ENCODE measurements around the gene CRMP1.

CRMP1 gene

DNA sequence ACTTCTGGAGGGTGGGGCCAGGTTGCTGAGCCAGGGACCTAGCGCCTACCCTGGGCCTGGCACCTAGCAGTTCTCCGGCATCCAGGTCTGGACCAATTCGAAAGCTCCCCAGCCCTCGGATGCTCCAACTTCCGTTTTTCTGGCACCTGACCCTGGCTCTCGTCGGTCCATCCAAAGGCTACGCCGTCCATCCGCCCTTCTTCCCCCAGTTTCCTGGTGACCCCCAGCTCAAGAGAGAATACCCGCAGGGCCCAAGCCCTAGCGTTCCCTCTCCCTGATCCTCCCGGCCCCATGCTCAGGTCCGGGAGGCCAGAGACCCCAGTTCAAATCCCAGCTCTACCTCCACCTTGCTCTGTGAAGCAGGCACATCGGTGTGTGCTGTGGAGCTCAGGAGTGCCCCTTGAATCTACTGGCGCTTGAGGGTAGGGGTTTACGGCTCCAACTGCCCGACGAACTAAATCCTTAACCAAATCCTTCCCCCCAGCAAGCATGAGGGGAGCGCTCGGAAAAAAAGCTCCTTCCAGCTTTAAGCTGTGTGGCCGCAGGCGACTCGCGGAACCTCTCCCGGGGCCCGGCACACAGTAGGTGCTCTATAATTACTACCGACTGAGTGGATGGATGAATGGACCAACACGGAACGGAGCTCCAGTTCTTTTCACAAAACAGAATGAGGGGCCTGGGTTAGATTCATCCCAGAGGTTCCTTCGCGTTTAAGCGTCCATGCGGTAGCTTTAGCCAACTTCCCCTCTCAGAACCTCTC lies 1.1 kb downstream of the CRMP1 start:
- no peak overlapping the region for H3K4me3 ChIP-seq (ENCODE audit: low read depth, low read length)
- no peak for DNase-seq (ENCODE audit: low read depth)

DNA sequence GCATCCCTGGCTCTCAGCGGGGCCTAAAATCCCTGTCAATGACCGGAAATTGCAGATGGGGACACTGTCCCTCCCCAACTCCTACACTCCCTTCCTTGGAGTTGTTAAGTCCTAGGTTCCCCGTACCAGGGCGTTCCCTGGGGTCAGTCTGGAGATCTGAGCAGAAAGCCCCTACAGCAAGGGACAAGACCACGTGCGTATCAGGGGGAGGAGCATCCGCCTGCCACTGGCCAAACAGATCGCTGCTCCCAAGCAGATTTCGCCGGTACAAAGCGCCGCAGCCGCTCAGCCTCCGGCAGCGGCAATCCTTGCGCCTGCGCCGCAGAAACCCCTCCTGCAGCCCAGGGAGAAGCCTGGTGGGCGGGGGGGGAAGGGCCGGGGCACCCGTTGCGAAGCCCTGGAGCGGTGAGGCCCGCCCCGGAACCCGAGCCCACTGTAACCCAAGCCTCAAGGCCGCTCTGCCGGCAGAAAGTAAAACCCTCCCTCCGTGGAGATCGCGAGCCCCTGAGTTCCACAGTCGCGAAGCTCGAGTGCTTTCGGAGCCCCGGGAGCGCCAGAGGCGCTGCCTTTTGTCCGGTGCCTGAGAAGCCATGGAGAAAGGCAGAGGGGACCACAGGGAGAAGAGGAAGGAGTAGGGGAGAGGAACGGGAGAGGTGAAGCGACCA lies 2.7 kb downstream of the CRMP1 start:
- peak overlapping the region; percentile 7 for H3K4me3 ChIP-seq (ENCODE audit: low read depth, low read length)
- DNase-seq (ENCODE audit: low read depth): no peak

DNA sequence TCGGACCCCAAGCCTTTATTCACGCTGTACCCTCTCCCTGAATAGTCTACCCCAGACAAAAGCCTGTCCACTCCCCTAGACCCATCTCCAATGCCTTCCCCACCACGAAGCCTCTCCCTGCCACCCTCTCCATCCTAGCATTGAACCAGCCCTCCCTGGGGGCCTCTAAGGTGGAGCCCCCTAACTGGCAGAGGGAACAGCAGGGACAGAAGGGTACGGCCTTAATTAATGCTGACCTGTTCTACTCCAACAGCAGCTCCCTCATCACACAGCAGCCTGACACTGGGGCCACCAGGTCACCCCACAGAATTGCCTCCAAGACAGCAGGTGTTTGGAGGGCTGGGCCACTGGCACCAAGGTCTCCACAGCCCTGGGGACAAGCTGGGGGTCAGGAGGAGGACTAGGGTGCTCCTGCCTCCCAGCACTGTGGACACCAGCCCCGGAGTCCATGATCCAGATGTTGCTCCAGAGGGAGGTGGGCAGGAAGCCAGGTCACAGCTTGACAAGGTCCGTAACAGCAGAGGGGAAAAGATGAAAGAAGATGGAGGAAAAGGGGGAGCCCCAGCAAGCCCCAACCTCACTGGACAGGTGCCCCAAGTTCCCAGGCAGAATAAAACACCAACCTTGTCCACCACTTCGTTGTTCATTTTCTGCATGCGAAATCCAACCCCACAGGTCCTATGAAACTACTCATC lies 3.7 kb downstream of the CRMP1 start:
- DNase-seq (ENCODE audit: low read depth): no peak
- H3K4me3 ChIP-seq (ENCODE audit: low read depth, low read length): no peak overlapping the region

DNA sequence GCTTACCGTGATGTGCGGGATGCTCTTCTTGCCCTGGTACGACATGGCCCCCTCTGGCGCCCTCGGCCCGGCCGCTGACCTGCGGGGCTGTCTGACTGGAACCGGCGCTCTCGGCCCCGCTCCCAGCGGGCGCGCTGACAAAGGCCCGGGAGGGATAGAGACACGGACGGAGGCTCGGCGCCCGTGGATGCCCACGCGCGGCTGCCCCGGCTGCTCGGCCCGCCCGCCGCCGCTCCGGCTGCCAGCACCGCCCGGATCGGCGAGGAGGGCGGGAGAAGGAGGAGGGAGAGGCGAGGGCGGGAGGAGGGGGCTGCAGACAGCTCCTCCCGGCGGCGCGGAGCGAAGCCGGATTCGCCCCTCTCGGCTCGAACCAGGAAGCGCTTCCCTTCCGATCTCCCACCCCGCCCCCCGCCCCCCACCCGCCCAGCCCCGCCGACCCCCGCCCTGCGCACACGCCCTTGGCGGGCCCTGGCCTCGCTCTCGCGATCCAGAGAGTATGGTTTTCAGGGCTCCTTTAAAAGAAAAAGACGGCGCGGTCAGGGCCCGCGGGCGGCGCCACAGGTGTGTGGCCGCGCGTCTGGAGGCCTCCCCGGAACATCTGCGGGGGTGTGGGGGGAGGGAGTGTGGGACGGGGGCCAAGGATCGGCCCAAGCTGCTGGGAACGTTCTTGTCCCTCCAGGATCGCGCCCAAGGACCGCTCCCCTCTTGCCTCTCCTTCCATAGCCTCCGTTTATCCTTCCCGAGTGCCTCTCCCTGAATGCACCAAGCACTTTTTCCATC lies 4.5 kb downstream of the CRMP1 start:
- no peak for DNase-seq (ENCODE audit: low read depth)
- H3K4me3 ChIP-seq (ENCODE audit: low read depth, low read length): peak overlapping the region; percentile 43

DNA sequence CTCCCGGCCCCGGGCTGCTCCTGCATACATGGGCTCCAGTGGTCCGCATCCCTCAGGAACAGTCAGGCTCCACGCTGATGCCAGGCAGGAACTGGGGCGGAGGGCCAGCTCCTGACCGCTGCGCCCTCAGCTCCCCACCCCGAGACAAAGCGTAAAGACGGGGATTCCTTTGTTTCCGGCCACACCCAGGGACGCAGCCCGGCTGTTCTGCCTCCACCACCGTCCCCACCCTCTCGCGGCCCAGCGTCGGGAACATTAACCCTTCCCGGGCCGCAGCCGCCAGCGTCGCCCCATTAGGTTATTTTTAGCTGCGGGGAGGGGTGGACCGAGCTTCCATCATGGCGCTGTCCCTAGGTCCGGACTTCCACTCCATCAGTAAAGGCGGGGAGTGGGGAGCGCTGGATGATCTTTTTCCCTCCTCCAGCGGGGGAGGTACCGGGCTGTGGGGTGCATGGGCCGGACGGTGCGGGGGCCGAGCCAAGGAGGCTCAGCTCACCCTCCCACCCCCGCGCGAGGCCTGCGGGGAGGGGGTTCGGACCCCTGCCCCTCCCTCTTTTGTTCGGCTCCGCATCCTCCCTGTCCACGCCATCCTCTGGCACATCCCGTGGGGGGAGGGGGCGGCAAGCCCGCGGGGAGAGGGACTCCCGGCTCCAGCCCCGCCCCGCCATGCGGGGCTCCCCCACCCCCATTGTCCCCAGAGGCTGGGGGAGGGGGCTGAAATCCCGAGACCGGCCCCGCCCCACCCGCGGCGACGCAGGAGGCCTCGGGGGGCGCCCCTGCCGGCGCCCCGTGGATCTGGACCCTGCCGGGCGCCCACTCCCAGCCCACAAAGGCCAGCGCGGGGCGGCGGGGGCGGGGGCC lies 5.3 kb downstream of the CRMP1 start:
- H3K4me3 ChIP-seq (ENCODE audit: low read depth, low read length): peak overlapping the region; percentile 43
- DNase-seq (ENCODE audit: low read depth): no peak

DNA sequence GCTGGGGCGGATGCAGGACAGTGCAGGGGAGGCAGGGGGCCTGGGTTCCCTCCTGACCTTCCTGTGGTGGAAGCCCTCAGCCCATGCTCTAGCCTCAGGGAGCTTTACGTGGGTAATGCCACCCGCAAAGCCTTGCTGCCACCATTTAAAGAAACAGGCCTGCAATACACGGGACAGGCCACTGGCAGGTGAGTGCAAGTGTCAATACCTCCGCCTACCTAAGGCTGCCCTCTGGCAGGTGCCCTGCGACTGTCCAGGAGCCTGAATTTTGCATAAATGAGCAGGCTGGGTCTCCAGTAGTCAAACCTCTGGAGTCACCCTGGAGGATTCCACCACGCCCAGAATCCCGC lies 5.9 kb downstream of the CRMP1 start:
- peak overlapping the region; percentile 43 for H3K4me3 ChIP-seq (ENCODE audit: low read depth, low read length)
- no peak for DNase-seq (ENCODE audit: low read depth)

DNA sequence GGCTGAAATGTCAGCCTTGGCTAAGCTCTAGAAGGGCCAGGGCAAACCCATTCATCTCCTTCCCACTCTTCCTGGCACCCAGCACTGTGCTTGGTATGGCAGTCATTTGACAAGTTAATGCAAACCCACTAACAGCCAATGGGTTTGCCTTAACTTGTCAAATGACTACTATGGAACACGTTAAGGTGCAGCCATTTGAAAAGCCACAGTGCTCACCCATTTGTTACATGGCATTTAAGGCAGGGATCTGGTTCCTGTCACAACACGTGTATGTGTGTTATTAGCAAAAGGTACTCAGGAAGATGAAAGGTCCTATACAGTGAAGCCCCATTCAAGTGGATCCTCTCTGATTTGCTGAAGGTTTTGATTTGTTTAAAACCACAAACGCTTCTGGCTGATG lies 7.2 kb downstream of the CRMP1 start:
- no peak for DNase-seq (ENCODE audit: low read depth)
- H3K4me3 ChIP-seq (ENCODE audit: low read depth, low read length): no peak overlapping the region

DNA sequence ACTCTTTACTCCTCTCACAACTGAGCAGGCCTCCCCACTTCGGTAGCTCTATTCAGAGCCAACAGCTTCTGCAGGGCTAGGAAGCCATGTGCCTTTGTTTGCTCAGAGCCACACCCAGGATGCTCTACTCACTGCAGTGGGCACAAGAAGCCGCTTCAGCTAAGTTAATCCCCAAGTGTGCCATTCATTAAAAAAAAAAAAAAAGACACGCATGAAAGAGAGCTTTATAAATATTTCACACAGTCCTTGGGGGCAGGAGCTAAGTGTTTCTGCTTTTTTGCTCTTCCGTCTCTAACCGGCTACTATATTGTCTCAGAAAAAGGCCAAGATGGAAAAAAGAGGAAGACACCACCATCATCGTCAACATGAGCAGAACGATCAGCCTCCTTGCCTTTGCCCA lies 8.1 kb downstream of the CRMP1 start:
- no peak overlapping the region for H3K4me3 ChIP-seq (ENCODE audit: low read depth, low read length)
- no peak for DNase-seq (ENCODE audit: low read depth)

DNA sequence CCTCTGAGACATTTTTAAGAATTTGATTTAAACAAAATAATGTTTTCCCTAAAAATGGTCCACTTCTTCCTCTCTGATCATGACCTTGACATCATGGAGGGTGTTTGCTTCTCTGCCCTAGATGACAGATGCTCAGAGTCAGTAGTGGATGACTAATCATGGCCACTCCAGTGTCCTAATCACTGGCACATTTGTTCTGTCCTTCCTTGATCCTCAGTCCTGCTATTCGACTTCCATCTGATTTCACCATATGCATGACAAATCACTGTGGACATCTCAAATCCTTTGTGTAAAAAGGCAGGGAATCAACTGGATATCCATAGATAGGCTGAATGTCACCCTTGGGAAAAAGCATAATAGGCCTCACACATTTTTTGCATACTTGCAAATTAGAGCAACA lies 9.0 kb downstream of the CRMP1 start:
- no peak overlapping the region for H3K4me3 ChIP-seq (ENCODE audit: low read depth, low read length)
- no peak for DNase-seq (ENCODE audit: low read depth)

DNA sequence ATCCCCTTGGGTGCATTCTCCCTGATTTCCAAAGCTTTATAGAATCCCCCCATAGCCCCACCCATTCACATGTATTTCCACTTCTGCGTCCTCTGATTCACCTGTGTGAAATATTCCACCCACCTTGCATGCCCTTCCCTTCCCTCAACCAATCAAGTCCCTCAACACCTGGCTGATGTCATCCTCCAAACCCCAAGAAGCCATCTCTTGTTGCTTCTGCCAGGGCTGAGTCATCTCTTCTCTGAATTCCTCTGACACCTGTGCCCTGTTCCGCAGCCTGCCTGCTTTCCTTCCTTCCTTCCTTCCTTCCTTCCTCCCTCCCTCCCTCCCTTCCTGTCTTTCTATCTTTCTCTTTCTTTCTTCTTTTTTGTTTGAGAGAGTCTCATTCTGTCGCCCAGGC lies 9.9 kb downstream of the CRMP1 start:
- no peak for DNase-seq (ENCODE audit: low read depth)
- no peak overlapping the region for H3K4me3 ChIP-seq (ENCODE audit: low read depth, low read length)

DNA sequence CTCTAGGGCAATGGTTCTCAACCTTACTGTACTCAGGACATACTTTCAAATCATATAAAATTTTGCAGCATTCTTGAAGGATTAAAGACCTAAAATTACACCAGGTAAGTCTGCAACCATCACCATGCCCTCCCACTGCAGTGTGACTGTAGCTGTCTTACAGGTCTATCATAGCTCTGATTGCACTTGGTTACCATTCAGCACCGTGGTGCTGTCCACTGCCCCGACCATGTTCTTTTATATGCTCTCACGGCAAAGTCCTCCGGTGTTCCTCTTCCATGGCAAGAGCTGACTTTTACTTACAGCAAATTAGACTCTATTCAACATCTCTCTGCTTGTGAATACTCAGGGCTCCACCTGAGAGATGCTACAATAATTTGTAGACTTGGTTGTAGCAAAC lies 11.5 kb downstream of the CRMP1 start:
- H3K4me3 ChIP-seq (ENCODE audit: low read depth, low read length): no peak overlapping the region
- no peak for DNase-seq (ENCODE audit: low read depth)

DNA sequence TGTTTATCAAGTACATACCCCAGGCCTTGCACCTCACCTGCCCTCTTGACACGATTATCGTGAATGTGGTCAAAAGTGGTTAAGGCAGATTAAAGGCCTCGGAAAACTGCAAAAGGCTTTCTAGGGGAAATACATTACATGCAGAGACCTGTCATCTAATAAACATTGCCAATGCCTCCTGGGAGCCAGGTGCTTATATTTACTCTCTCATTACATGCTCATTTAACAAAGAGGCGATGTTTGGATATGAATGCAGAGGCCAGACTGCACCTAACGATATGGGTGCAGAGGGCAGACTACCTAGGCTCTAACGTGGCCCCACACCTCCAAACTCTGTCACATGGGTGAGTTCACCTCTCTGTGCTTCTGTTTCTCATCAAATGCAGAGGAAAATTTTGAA lies 14.5 kb downstream of the CRMP1 start:
- no peak for DNase-seq (ENCODE audit: low read depth)

DNA sequence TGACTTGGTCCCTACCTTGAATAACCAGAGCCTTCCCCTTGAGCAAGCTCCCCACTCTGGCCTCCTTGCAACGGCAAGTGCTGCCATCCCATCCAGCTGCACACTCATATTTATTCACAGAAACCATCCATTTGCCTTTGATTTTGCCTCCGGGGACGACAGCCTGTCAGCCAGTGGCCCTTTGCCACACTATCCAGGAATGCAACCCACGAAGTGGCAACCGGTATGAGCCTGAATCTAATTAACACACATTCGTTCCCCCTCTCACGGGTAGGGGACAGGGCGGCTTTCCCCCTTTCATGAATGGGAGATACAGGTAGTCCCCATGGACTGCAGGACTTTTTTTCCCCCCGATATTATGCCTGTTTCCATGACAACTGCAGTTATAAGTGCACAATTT lies 15.5 kb downstream of the CRMP1 start:
- no peak for DNase-seq (ENCODE audit: low read depth)
- H3K4me3 ChIP-seq (ENCODE audit: low read depth, low read length): no peak overlapping the region

More for the DNA sequence above, 14.5 kb downstream of the CRMP1 start:
- no peak overlapping the region for H3K4me3 ChIP-seq (ENCODE audit: low read depth, low read length)

DNA sequence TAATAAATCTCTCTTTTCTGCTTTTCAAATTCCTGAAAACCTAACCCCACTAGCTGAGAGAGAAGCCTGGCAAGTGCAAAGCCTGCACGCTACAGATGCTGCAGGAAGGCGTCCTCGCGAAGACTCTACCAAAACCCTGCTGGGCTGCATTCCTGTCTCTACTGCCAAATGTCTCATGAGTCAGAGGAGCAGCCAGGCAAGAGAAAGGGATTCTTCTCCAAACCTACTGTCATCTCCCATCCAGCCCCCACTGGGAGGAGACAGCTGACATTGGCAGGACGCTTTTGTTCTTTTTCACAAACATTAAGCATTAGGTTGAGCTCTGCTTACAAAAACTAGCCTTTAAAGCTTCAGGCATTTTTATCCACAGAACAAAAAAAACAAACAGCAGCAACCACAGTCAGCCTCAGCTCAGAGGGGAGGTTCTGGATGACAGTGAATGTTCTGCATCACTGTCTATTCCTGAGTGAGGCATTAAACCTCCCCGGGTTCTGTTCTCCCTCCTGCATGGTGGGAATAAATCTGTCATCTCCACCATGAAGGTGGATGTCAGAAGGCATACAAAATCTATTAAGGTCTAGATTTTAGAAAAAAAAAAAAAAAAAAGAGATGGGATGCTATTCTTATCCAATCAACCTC lies 18.0 kb downstream of the CRMP1 start:
- no peak overlapping the region for H3K4me3 ChIP-seq (ENCODE audit: low read depth, low read length)
- DNase-seq (ENCODE audit: low read depth): no peak

DNA sequence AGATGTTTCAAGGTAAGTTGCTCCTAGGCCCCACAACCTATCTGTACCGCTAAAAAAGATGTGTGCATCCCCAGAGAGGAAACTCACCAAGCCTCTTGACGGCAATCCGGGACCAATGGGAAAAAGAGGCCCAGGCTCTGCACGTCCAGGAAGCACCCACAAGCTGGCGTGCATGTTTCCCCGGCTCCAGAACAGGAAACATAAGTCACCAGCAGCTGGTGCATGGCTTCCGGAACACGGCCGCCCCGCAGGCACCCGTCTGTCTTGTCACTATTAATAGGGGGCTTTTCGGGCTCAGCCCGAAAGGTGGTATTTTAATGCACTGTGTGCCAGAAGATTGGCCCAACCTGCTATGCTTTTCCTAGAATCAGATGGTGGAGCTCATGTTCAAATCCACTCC lies 22.2 kb downstream of the CRMP1 start:
- no peak overlapping the region for H3K4me3 ChIP-seq (ENCODE audit: low read depth, low read length)

DNA sequence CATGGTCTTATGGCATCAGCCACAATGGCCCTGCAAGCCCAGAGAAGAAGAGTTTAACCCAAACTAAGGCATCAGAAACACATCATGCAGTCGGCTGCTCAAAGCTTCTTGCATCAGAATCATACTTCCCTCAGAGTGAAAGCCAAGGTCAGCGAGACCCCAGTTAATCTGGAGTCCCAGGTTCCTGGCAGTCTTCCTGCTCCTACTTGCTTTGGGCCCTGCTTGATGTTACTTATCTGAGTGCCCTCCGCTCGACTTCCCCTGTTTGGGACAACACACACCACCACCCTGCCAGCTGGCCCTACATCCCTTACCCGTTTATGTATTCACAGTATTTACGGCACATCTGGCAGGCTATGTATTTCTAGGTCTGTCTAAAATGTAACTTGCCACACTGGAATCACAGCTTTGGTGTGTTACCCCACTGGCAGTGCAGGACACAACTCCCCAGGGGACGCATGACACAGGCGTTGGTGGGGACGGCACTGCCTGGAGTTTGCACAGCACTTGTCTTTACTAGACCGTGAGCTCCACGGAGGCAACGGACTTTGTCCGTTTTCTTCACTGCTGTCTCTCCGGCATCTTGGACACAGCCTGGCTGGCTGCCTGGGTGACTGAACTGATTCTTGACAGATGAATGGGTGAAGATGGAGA lies 22.8 kb downstream of the CRMP1 start:
- DNase-seq (ENCODE audit: low read depth): no peak
- no peak overlapping the region for H3K4me3 ChIP-seq (ENCODE audit: low read depth, low read length)

More for the DNA sequence above, 22.2 kb downstream of the CRMP1 start:
- DNase-seq (ENCODE audit: low read depth): no peak

DNA sequence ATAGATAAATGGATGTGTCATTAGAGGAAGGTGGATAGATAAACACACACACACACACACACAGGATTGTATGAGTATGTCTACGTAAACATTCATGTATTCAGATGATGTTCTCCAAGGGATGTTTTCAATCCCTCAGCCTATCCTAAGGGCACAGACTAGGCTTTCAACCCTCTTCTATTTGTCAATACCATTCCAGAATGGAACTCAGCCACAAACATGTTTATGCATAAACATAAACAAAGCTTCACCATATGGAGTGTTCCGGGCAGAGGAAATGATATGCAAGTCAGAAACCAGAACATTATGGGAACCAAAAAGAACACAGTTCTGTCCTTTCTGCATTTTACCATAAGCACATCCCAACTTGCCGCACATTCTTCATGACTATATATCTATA lies 25.0 kb downstream of the CRMP1 start:
- no peak overlapping the region for H3K4me3 ChIP-seq (ENCODE audit: low read depth, low read length)
- no peak for DNase-seq (ENCODE audit: low read depth)

Measured in skeletal muscle cell (primary cell).